ENCODE measurements around the gene NR5A1. TPM values are rescaled to one million over a fixed set of nuclear protein-coding genes. Genes with fewer than 3 reads are reported as not detected.

Gene NR5A1
- polyA plus RNA-seq, 2 donors = 0.02 TPM; not detected in 1

DNA sequence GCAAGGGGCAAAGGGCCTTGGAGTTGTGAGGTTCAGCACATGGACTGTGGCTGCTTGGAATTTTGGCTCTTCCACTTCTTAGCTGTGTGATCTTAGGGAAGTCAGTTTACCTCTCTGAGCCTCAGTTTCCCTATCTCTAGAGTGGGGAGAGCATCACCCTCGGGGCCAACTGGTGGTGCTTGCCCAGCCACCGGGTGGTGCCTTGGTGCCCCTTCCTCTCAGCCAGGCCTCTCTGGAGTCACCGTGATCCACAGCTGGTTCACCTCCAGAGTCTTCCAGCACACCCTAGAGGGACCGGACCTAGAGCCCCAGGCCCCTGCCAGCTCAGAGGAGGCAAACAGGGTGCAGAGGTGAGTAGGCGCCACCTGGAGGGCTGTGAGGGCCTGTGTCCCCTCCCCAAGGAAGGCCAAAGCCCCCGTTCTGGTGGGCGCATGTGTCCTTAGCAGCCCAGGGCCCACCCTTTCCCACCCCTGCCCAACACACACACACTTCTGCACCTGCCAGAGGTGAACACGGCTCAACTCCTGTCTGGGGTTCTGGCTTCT, 49.2 kb downstream of the NR5A1 start:
- Histone ChIP-seq H3K36me3 (ENCODE audit: control insufficient read depth in 2 of 2, insufficient read depth in 2 of 2, low read length in 1 of 2) (no peaks in the 10 kb centered on the region), H3K4me1 (ENCODE audit: control insufficient read depth in 2 of 2, insufficient read depth in 2 of 2, low read length in 1 of 2) (peaks cover 3 to 4% of the 10 kb centered on the region in 2 donors), H3K4me3 (ENCODE audit: low read depth in 1 of 2, low read length in 2 of 2) (no peak overlapping the region), H3K27ac (ENCODE audit: low read depth in 2 of 2, low read length in 1 of 2) (no peak overlapping the region), H3K27me3 (ENCODE audit: control insufficient read depth in 1 of 2, insufficient read depth in 2 of 2, low read length in 2 of 2) (peaks cover 0 to under 1% of the 10 kb centered on the region in 2 donors), H3K9me3 (ENCODE audit: control insufficient read depth in 2 of 2, insufficient read depth in 1 of 2, low read depth in 1 of 2, low read length in 1 of 2) (no peaks in the 10 kb centered on the region)
- WGBS, 2 donors = 76 to 82% methylated on average over 8 of the region's 8 CpGs

DNA sequence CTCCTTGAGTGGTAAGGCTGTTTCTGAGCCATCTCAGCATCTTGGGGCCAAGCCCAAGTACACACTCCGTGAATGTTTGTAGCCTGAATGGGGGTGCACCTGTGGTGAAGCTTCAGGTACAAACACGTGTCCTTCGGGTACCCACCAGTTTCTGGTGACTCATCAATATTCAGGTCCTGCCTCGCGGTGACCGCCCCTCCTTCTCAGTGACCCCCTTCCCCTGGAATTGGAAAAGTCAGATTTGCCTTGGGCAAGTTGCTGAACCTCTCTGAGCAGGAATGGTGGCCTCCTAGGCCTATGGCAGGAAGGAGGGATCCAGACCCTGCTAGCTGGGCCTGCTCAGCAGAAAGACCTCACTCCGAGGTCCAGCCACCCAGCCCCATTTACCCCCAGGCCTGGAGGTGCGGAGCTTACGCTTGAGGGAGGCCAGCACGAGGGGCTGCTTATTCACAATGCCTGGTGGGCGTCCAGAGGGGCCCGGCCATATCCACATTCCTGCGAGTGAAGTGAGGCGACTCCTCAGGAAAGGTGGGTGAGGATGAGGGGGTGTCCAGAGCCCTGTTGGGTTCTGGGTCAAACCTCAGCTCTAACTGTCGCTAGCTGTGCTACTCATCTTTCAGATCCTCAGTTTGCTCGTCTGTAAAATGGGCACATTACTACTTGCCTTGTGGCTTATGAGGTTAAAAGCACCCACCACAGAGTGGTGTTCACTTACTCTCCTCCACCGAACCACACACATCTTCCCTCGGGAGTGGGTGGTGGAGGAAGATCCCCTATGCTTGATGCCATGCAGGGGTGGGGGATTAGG, 49.9 kb downstream of the NR5A1 start:
- Histone ChIP-seq H3K27ac (ENCODE audit: low read depth in 2 of 2, low read length in 1 of 2) (no peak overlapping the region), H3K36me3 (ENCODE audit: control insufficient read depth in 2 of 2, insufficient read depth in 2 of 2, low read length in 1 of 2) (no peaks in the 10 kb centered on the region), H3K9me3 (ENCODE audit: control insufficient read depth in 2 of 2, insufficient read depth in 1 of 2, low read depth in 1 of 2, low read length in 1 of 2) (no peaks in the 10 kb centered on the region), H3K27me3 (ENCODE audit: control insufficient read depth in 1 of 2, insufficient read depth in 2 of 2, low read length in 2 of 2) (peaks cover 0 to 4% of the 10 kb centered on the region in 2 donors), H3K4me1 (ENCODE audit: control insufficient read depth in 2 of 2, insufficient read depth in 2 of 2, low read length in 1 of 2) (peaks cover 3 to 6% of the 10 kb centered on the region in 2 donors), H3K4me3 (ENCODE audit: low read depth in 1 of 2, low read length in 2 of 2) (no peak overlapping the region)
- 73 to 75% methylated on average over 18 of the region's 18 CpGs for WGBS, 2 donors

DNA sequence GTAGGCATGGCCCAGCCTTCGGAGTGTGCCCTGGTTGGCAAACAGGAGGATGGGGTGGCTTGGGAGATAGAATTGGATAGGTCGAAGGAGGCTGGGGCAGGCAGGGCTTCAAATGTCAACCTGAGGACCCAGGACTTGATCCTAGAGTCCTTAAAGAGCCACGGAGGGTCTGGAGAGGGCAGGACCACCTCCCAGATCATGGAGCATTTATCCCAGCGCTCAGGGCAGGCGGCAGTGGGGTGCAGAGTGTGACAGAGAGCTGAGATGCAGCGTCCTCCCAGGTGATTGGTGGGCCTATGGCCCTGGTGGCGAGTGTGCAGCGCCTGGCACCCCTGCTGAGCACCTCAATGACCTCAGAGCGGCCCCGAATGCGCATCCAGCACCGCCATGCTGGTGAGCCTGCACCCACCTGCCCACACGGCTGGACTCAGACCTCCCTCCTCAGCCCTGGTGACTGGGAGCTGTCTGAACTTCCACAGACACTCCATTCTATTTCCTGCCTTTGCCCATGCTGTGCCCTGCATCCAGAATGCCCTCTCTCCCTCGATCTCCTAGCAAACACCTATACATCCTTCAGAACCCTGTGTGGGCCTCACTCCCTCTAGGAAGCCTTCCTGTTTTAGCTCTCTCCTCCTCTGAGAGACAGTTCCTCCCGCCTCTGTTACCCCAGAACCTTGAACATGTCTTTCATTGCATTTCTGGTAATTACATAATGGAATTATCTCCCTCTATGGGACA, 50.7 kb downstream of the NR5A1 start:
- H3K36me3 ChIP-seq (ENCODE audit: control insufficient read depth in 2 of 2, insufficient read depth in 2 of 2, low read length in 1 of 2) = no peaks in the 10 kb centered on the region
- no peak overlapping the region for H3K4me3 ChIP-seq (ENCODE audit: low read depth in 1 of 2, low read length in 2 of 2)
- H3K9me3 ChIP-seq (ENCODE audit: control insufficient read depth in 2 of 2, insufficient read depth in 1 of 2, low read depth in 1 of 2, low read length in 1 of 2) = no peaks in the 10 kb centered on the region
- peaks cover 3 to 6% of the 10 kb centered on the region in 2 donors for H3K4me1 ChIP-seq (ENCODE audit: control insufficient read depth in 2 of 2, insufficient read depth in 2 of 2, low read length in 1 of 2)
- H3K27me3 ChIP-seq (ENCODE audit: control insufficient read depth in 1 of 2, insufficient read depth in 2 of 2, low read length in 2 of 2) = peaks cover 0 to 4% of the 10 kb centered on the region in 2 donors
- H3K27ac ChIP-seq (ENCODE audit: low read depth in 2 of 2, low read length in 1 of 2) = no peak overlapping the region
- 71 to 79% methylated on average over 15 of the region's 15 CpGs for WGBS, 2 donors

DNA sequence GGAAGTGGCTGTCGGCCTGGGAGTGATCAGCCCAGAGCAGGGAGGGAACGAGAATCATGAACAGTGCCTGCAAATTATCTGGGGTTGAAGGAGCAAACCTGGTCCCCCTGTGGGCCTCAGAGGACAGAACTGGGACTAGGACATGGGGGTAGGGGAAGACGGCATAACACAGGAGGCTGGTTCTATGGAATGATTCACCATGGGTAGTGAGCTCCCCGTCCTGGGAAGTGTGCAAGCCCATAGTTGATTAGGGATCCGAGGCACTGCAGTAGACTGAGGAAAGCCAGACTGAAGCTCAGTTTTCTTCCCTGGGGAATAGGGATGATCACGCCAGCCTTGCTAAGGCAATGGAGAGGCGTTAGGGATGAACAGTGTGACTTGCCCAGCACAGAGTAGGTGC, 51.4 kb downstream of the NR5A1 start:
- H3K4me1 ChIP-seq (ENCODE audit: control insufficient read depth in 2 of 2, insufficient read depth in 2 of 2, low read length in 1 of 2) = peaks cover 3 to 8% of the 10 kb centered on the region in 2 donors
- no peak overlapping the region for H3K4me3 ChIP-seq (ENCODE audit: low read depth in 1 of 2, low read length in 2 of 2)
- peaks cover 0 to 4% of the 10 kb centered on the region in 2 donors for H3K27me3 ChIP-seq (ENCODE audit: control insufficient read depth in 1 of 2, insufficient read depth in 2 of 2, low read length in 2 of 2)
- no peak overlapping the region for H3K27ac ChIP-seq (ENCODE audit: low read depth in 2 of 2, low read length in 1 of 2)
- WGBS, 2 donors = 79 to 87% methylated on average over 7 of the region's 7 CpGs
- H3K9me3 ChIP-seq (ENCODE audit: control insufficient read depth in 2 of 2, insufficient read depth in 1 of 2, low read depth in 1 of 2, low read length in 1 of 2) = no peaks in the 10 kb centered on the region
- H3K36me3 ChIP-seq (ENCODE audit: control insufficient read depth in 2 of 2, insufficient read depth in 2 of 2, low read length in 1 of 2) = no peaks in the 10 kb centered on the region

GRCh38 chr9:124454791-124455443, 52.3 kb downstream of the NR5A1 start:
- H3K27me3 ChIP-seq (ENCODE audit: control insufficient read depth in 1 of 2, insufficient read depth in 2 of 2, low read length in 2 of 2) = peaks cover 0 to 4% of the 10 kb centered on the region in 2 donors
- no peak overlapping the region for H3K27ac ChIP-seq (ENCODE audit: low read depth in 2 of 2, low read length in 1 of 2)
- H3K4me1 ChIP-seq (ENCODE audit: control insufficient read depth in 2 of 2, insufficient read depth in 2 of 2, low read length in 1 of 2) = peaks cover 3 to 14% of the 10 kb centered on the region in 2 donors
- H3K36me3 ChIP-seq (ENCODE audit: control insufficient read depth in 2 of 2, insufficient read depth in 2 of 2, low read length in 1 of 2) = no peaks in the 10 kb centered on the region
- H3K4me3 ChIP-seq (ENCODE audit: low read depth in 1 of 2, low read length in 2 of 2) = no peak overlapping the region
- WGBS, 2 donors = 82 to 86% methylated on average over 14 of the region's 14 CpGs
- H3K9me3 ChIP-seq (ENCODE audit: control insufficient read depth in 2 of 2, insufficient read depth in 1 of 2, low read depth in 1 of 2, low read length in 1 of 2) = no peaks in the 10 kb centered on the region

GRCh38 chr9:124454296-124454695, 52.9 kb downstream of the NR5A1 start:
- H3K9me3 ChIP-seq (ENCODE audit: control insufficient read depth in 2 of 2, insufficient read depth in 1 of 2, low read depth in 1 of 2, low read length in 1 of 2) = no peaks in the 10 kb centered on the region
- H3K27ac ChIP-seq (ENCODE audit: low read depth in 2 of 2, low read length in 1 of 2) = no peak overlapping the region
- H3K36me3 ChIP-seq (ENCODE audit: control insufficient read depth in 2 of 2, insufficient read depth in 2 of 2, low read length in 1 of 2) = no peaks in the 10 kb centered on the region
- peaks cover 3 to 14% of the 10 kb centered on the region in 2 donors for H3K4me1 ChIP-seq (ENCODE audit: control insufficient read depth in 2 of 2, insufficient read depth in 2 of 2, low read length in 1 of 2)
- no peak overlapping the region for H3K4me3 ChIP-seq (ENCODE audit: low read depth in 1 of 2, low read length in 2 of 2)
- WGBS, 2 donors = 78 to 84% methylated on average over 9 of the region's 9 CpGs
- H3K27me3 ChIP-seq (ENCODE audit: control insufficient read depth in 1 of 2, insufficient read depth in 2 of 2, low read length in 2 of 2) = peaks cover 0 to 4% of the 10 kb centered on the region in 2 donors

DNA sequence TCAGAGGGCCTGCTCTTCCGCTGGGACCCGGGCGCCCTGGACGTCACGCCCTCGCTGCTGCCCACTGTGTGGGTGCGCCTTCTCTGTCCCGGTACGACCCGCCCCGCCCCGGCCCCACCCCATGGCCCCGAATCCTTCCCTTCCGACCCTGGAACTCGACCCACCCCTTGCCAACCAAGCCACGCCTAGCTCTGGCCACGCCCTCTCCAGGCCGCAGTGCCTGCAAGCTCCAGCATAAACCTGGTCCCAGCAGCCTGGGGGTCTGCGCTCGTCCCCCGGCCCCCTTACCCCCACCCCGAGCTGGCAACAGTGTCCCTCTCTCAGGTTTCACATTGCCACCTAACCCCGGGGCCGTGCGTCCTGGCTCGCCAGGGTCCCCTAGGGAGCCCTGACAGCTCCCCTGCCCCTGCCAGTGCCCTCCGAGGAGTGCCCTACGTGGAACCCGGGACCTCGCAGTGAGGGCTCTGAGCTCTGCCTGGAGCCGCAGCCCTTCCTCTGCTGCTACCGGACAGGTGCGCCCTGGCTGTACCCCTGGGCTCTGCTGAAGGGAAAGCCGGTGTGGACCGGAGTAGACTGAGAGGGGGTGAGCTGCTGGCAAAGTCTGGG, 53.5 kb downstream of the NR5A1 start:
- Histone ChIP-seq H3K27ac (ENCODE audit: low read depth in 2 of 2, low read length in 1 of 2) (no peak overlapping the region), H3K9me3 (ENCODE audit: control insufficient read depth in 2 of 2, insufficient read depth in 1 of 2, low read depth in 1 of 2, low read length in 1 of 2) (no peaks in the 10 kb centered on the region), H3K4me3 (ENCODE audit: low read depth in 1 of 2, low read length in 2 of 2) (peak overlapping the region; percentile 16 to 18), H3K36me3 (ENCODE audit: control insufficient read depth in 2 of 2, insufficient read depth in 2 of 2, low read length in 1 of 2) (no peaks in the 10 kb centered on the region), H3K27me3 (ENCODE audit: control insufficient read depth in 1 of 2, insufficient read depth in 2 of 2, low read length in 2 of 2) (peaks cover 0 to 4% of the 10 kb centered on the region in 2 donors), H3K4me1 (ENCODE audit: control insufficient read depth in 2 of 2, insufficient read depth in 2 of 2, low read length in 1 of 2) (peaks cover 3 to 14% of the 10 kb centered on the region in 2 donors)
- 26 to 28% methylated on average over 33 to 35 of the region's 35 CpGs for WGBS, 2 donors

DNA sequence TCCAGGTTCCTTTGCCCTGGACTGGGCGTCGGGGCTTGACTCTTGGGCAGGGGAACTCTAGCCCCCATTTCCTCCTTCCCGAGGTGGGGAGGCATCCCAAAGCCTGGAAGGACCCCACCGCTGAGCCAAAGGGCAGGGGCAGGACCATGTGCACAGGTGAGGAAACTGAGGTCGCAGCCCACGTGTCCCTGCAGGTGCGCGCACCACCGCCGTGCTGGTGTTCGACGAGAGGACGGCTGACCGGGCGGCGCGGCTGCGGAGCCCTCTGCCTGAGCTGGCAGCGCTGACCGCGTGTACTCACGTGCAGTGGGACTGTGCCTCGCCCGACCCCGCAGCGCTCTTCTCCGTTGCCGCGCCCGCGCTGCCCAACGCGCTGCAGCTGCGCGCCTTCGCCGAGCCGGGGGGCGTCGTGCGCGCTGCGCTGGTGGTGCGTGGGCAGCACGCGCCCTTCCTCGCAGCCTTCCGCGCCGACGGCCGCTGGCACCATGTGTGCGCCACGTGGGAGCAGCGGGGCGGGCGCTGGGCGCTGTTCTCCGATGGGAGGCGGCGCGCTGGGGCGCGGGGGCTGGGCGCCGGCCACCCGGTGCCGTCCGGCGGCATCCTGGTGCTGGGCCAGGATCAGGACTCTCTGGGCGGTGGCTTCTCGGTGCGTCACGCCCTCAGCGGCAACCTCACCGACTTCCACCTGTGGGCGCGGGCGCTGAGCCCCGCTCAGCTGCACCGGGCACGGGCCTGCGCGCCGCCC, 54.2 kb downstream of the NR5A1 start:
- no peaks in the 10 kb centered on the region for H3K36me3 ChIP-seq (ENCODE audit: control insufficient read depth in 2 of 2, insufficient read depth in 2 of 2, low read length in 1 of 2)
- H3K27me3 ChIP-seq (ENCODE audit: control insufficient read depth in 1 of 2, insufficient read depth in 2 of 2, low read length in 2 of 2) = peaks cover 0 to 4% of the 10 kb centered on the region in 2 donors
- no peak overlapping the region for H3K27ac ChIP-seq (ENCODE audit: low read depth in 2 of 2, low read length in 1 of 2)
- WGBS, 2 donors = 38 to 39% methylated on average over 62 to 85 of the region's 85 CpGs
- H3K9me3 ChIP-seq (ENCODE audit: control insufficient read depth in 2 of 2, insufficient read depth in 1 of 2, low read depth in 1 of 2, low read length in 1 of 2) = no peaks in the 10 kb centered on the region
- peaks cover 3 to 14% of the 10 kb centered on the region in 2 donors for H3K4me1 ChIP-seq (ENCODE audit: control insufficient read depth in 2 of 2, insufficient read depth in 2 of 2, low read length in 1 of 2)
- peak overlapping the region; percentile 16 to 18 for H3K4me3 ChIP-seq (ENCODE audit: low read depth in 1 of 2, low read length in 2 of 2)
